ENCODE results near the gene PTGDS.

DNA sequence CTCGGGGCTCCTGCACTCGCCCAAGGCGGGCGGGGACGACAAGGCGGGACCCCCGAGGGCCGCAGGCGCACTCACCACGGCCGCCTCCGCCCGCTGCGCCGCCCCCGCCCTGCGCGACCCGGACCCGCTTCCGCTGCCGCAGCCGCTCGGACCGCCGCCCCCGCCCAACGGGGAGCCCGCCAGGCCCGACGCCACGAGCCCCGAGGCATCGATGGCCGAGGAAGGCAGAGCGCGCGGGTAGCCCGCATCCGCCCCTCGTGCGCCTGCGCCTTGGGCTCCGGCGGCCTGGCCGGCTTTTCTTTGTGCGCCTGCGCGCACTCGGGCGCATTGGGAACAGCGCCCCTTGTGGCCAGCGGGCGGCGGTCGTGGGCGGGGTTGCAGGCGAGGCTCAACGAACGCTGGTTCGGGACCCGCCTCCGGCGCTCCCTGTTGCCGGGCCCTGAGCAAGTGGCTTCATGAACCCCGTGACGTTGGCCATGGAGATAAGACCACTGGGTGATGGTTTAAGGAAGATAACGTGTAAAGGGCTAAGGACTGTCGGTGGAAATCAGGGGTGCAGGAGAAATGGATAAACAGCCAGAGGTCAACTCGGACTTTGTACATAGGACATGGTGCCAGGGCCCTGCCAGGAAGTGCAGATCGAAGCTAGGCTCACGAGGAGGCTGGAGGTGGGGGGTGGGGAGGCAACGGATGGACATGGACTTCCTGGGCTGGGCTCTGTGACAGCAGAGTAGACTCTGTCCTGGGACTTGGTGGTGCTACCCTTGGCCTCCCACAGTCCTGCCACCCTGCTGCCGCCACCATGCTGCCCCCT lies 32.6 kb upstream of the PTGDS start, which contains the start of the genes C8G and FBXW5:
- TF ChIP-seq, protein P1, sequence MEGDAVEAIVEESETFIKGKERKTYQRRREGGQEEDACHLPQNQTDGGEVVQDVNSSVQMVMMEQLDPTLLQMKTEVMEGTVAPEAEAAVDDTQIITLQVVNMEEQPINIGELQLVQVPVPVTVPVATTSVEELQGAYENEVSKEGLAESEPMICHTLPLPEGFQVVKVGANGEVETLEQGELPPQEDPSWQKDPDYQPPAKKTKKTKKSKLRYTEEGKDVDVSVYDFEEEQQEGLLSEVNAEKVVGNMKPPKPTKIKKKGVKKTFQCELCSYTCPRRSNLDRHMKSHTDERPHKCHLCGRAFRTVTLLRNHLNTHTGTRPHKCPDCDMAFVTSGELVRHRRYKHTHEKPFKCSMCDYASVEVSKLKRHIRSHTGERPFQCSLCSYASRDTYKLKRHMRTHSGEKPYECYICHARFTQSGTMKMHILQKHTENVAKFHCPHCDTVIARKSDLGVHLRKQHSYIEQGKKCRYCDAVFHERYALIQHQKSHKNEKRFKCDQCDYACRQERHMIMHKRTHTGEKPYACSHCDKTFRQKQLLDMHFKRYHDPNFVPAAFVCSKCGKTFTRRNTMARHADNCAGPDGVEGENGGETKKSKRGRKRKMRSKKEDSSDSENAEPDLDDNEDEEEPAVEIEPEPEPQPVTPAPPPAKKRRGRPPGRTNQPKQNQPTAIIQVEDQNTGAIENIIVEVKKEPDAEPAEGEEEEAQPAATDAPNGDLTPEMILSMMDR (IDR thresholded peaks at IDR 0.05): peak; percentile 90
- TF ChIP-seq EZH2 (IDR thresholded peaks at IDR 0.05; ENCODE audit: borderline replicate concordance, insufficient read depth, low read depth, low read length, poor library complexity, severe bottlenecking): no peak

Measured in B cell (primary cell).